Common myeloid progenitor, CD34-positive (primary cell): ENCODE measurements around the gene TPST1.

ENCODE experiments used
- CTCF ChIA-PET: fragments of 350-600 bp; sonication (Branson Sonifier 250); formaldehyde crosslinking; loops from one replicate; lab custom pipeline; 2021; ENCODE audit warnings: antibody characterized with exemption; lab: Charles Lee
- POLR2A ChIA-PET: fragments of 350-600 bp; sonication (Branson Sonifier 250); formaldehyde crosslinking; loops from one replicate; lab custom pipeline; 2021; ENCODE audit warnings: antibody characterized with exemption; lab: Charles Lee
- DNase-seq, 3 donors: peaks; one replicate each; pipeline versions ENCODE4 v3.0.0 to v3.0.0-alpha.2; 2013
- H3K27ac ChIP-seq, 2 experiments: 1 replicate in 1 of 2; 2 replicates in 1 of 2; pipeline ENCODE4 v1.7.0; 2013; ENCODE audit warnings: inconsistent platforms in 2 of 2, low read length in 2 of 2, mild to moderate bottlenecking in 2 of 2, low read depth in 1 of 2, moderate library complexity in 1 of 2; ENCODE audit not compliant: severe bottlenecking in 2 of 2, insufficient read depth in 1 of 2, poor library complexity in 1 of 2
- H3K27me3 ChIP-seq, 5 experiments: replicated peaks in 2 of 5; 1 replicate in 3 of 5; 2 replicates in 2 of 5; pipeline versions ENCODE4 v1.6.1 to v1.7.0; 2013; ENCODE audit warnings: low read length in 4 of 5, mild to moderate bottlenecking in 2 of 5, moderate library complexity in 2 of 5, inconsistent platforms in 1 of 5; ENCODE audit not compliant: insufficient read depth in 5 of 5, control insufficient read depth in 4 of 5
- H3K36me3 ChIP-seq, 4 experiments: 1 replicate in 2 of 4; 2 replicates in 2 of 4; pipeline versions ENCODE4 v1.6.1 to v1.7.0; 2013; ENCODE audit warnings: low read length in 3 of 4, control low read depth in 1 of 4, mild to moderate bottlenecking in 1 of 4; ENCODE audit not compliant: control insufficient read depth in 4 of 4, insufficient read depth in 4 of 4
- H3K4me1 ChIP-seq, 4 experiments: 1 replicate in 3 of 4; 2 replicates in 1 of 4; pipeline versions ENCODE4 v1.6.1 to v1.7.1; 2013; ENCODE audit warnings: low read length in 3 of 4, mild to moderate bottlenecking in 3 of 4, control low read depth in 1 of 4, inconsistent platforms in 1 of 4, moderate library complexity in 1 of 4; ENCODE audit not compliant: control insufficient read depth in 4 of 4, insufficient read depth in 4 of 4; ENCODE audit errors: control extremely low read depth in 1 of 4
- H3K4me3 ChIP-seq, 7 experiments: 1 replicate in 4 of 7; 2 replicates in 3 of 7; pipeline versions ENCODE4 v1.5.1 to v1.7.0; 2013; ENCODE audit warnings: mild to moderate bottlenecking in 7 of 7, low read length in 6 of 7, moderate library complexity in 6 of 7, inconsistent platforms in 2 of 7, low read depth in 2 of 7, control low read depth in 1 of 7; ENCODE audit not compliant: insufficient read depth in 4 of 7, control insufficient read depth in 1 of 7; ENCODE audit errors: extremely low read depth in 1 of 7
- H3K9me3 ChIP-seq, 5 experiments: 1 replicate in 4 of 5; 2 replicates in 1 of 5; pipeline versions ENCODE4 v1.6.1 to v1.7.1; 2013; ENCODE audit warnings: low read length in 4 of 5, mild to moderate bottlenecking in 2 of 5, inconsistent platforms in 1 of 5, low read depth in 1 of 5, moderate library complexity in 1 of 5; ENCODE audit not compliant: control insufficient read depth in 4 of 5, insufficient read depth in 2 of 5; ENCODE audit errors: control extremely low read depth in 1 of 5
- WGBS: methylation state at CpG from one replicate; pipeline ENCODE4 v1.1.5; 2013; ENCODE audit not compliant: insufficient coverage; 5-methylcytosine and 5-hydroxymethylcytosine counted together

TPST1 gene

DNA sequence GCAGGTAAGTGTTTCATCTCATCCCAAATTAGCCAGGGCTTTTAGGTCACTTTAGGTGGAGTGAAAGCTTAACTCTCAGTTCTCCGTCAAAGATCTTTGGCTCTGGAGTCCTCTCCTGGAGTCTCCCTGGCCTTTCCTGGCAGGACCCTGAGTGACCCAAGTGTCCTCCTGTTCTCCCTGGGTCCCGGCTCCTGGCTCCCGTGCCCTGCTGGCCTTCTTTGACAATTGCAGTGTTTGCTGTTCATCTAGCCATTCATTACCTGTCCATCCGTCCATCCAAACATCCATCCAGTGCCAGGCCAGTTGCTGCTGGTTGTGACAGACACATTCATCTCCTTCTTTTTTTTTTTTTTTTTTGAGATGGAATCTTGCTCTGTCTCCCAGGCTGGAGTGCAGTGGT, 6.2 kb upstream of the TPST1 start:
- 100% methylated on average over 3 of the region's 4 CpGs for WGBS
- POLR2A ChIA-PET: no interaction called here
- CTCF ChIA-PET: interaction anchor here (1.2 kb wide), 1 partner anchor 373 kb away, joined by 3 read pairs; no protein-coding TSS in a partner anchor
- Histone ChIP-seq H3K27me3 (no peaks in the 10 kb centered on the region), H3K36me3 (no peaks in the 10 kb centered on the region), H3K27ac (no peak overlapping the region), H3K4me3 (no peak overlapping the region), H3K9me3 (no peaks in the 10 kb centered on the region), H3K4me1 (peaks cover 0 to 13% (median 5%) of the 10 kb centered on the region in 4 experiments)
- DNase-seq: no peak

DNA sequence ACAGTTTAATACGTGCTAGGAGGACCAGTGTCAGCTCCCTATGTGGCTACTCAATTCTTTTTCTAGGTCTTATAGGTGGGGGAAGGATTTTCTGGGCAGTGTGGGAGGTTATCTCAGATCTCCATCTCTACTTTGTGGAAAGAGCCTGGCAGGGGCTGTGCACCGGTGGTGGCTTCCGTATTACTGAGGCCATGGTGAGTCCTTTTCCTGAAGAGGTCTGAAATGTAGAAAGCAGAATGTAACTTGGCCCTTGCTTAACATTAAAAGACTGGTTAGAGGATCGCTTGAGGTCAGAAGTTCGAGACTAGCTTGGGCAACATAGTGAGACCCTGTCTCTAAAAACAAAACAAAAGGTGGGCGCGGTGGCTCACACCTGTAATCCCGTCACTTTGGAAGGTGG, 2.7 kb upstream of the TPST1 start:
- Histone ChIP-seq H3K9me3 (no peaks in the 10 kb centered on the region), H3K27ac (peak overlapping the region in 1 of 2 experiments; percentile 51), H3K27me3 (peaks cover 0 to 2% (median 0%) of the 10 kb centered on the region in 5 experiments), H3K4me1 (peaks cover 14 to 41% (median 33%) of the 10 kb centered on the region in 4 experiments), H3K36me3 (no peaks in the 10 kb centered on the region), H3K4me3 (no peak overlapping the region)
- ChIA-PET POLR2A (interaction anchor here (0.6 kb wide), 1 partner anchor 461 kb away, joined by 4 read pairs; no protein-coding TSS in a partner anchor), CTCF (interaction anchor here (0.9 to 1.0 kb wide), 2 partner anchors 10 to 64 kb away, joined by 3 read pairs; no protein-coding TSS in a partner anchor)
- WGBS: 38% methylated on average over 7 of the region's 8 CpGs
- peak; percentile 16 to 59 (median 53) for DNase-seq

GRCh38 chr7:66205741-66206090, 582 bp downstream of the TPST1 start:
- Histone ChIP-seq H3K9me3 (no peaks in the 10 kb centered on the region), H3K27me3 (peaks cover 0 to 2% (median 0%) of the 10 kb centered on the region in 5 experiments), H3K4me1 (peaks cover 19 to 47% (median 41%) of the 10 kb centered on the region in 4 experiments), H3K4me3 (peak overlapping the region; percentile 52 to 91 (median 74)), H3K27ac (no peak overlapping the region), H3K36me3 (no peaks in the 10 kb centered on the region)
- 8% methylated on average over 21 of the region's 22 CpGs for WGBS
- peak in 1 of 3 donors; percentile 17 for DNase-seq
- ChIA-PET CTCF (interaction anchor here (0.6 kb wide), 1 partner anchor 340 kb away, joined by 3 read pairs; no protein-coding TSS in a partner anchor), POLR2A (no interaction called here)

GRCh38 chr7:66206119-66206933, 1.2 kb downstream of the TPST1 start:
- ChIA-PET CTCF (interaction anchor here (1.2 kb wide), 1 partner anchor 13 kb away, joined by 3 read pairs; no protein-coding TSS in a partner anchor), POLR2A (no interaction called here)
- Histone ChIP-seq H3K27ac (no peak overlapping the region), H3K4me1 (peaks cover 19 to 47% (median 41%) of the 10 kb centered on the region in 4 experiments), H3K27me3 (peaks cover 0 to 2% (median 0%) of the 10 kb centered on the region in 5 experiments), H3K9me3 (no peaks in the 10 kb centered on the region), H3K36me3 (no peaks in the 10 kb centered on the region), H3K4me3 (peak overlapping the region in 5 of 7 experiments; percentile 69 to 91 (median 84))
- WGBS: 80% methylated on average over 8 of the region's 12 CpGs
- peak in 1 of 3 donors; percentile 10 for DNase-seq

DNA sequence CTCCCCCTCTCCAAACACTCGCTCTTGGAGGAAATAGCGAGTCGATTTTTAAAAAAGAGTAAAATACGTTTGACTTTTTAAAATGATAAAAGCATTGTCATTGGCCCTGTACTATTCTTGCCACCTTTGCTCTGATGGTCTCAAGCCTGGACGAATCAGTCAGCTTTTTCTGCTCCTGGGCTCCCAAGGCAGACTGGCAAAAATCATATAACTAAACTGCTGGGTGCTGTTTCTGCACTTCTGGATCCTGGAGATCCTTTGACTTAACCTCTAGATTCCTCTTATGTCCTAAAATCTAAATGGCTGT, 1.8 kb downstream of the TPST1 start:
- no peak overlapping the region for H3K27ac ChIP-seq
- no peaks in the 10 kb centered on the region for H3K36me3 ChIP-seq
- ChIA-PET CTCF (interaction anchor here (1.2 kb wide), 2 partner anchors 14 to 52 kb away, joined by 3 read pairs; no protein-coding TSS in a partner anchor), POLR2A (no interaction called here)
- peaks cover 0 to 2% (median 0%) of the 10 kb centered on the region in 5 experiments for H3K27me3 ChIP-seq
- H3K9me3 ChIP-seq: no peaks in the 10 kb centered on the region
- 4% methylated on average over 2 of the region's 5 CpGs for WGBS
- H3K4me1 ChIP-seq: peaks cover 19 to 47% (median 41%) of the 10 kb centered on the region in 4 experiments
- peak in 1 of 3 donors; percentile 5 for DNase-seq
- peak overlapping the region in 4 of 7 experiments; percentile 2 to 91 (median 32) for H3K4me3 ChIP-seq

GRCh38 chr7:66207540-66207939, 2.4 kb downstream of the TPST1 start:
- Histone ChIP-seq H3K4me1 (peaks cover 19 to 43% (median 38%) of the 10 kb centered on the region in 4 experiments), H3K36me3 (no peaks in the 10 kb centered on the region), H3K9me3 (no peaks in the 10 kb centered on the region), H3K27ac (no peak overlapping the region), H3K4me3 (peak overlapping the region in 4 of 7 experiments; percentile 16 to 91 (median 24)), H3K27me3 (peaks cover 0 to 2% (median 0%) of the 10 kb centered on the region in 5 experiments)
- peak; percentile 44 to 79 (median 66) for DNase-seq
- ChIA-PET CTCF (interaction anchor here (1.2 kb wide), 2 partner anchors 14 to 51 kb away, joined by 3 read pairs; no protein-coding TSS in a partner anchor), POLR2A (interaction anchor here (0.6 kb wide), 1 partner anchor 45 kb away, joined by 5 read pairs; no protein-coding TSS in a partner anchor)
- 0% methylated on average over 2 of the region's 3 CpGs for WGBS
